GM23338 (cell line): ENCODE results near the gene CRISPLD2. TPM values are rescaled to one million over a fixed set of nuclear protein-coding genes. Genes with fewer than 3 reads are reported as not detected.

Experiments used
- ATAC-seq: fragments of 200-7000 bp; cut with Tn5 transposase; 3 replicates; pipeline ENCODE4 v1.9.1; 2020
- DNase-seq: peaks from one replicate; pipeline ENCODE4 v3.0.0-alpha.2; 2015; ENCODE audit warnings: low spot score
- H2AFZ ChIP-seq: fragments of 200-600 bp; sonication (generic); 2 replicates; pipeline ENCODE4 v1.8.0; 2016; ENCODE audit warnings: antibody characterized with exemption, mild to moderate bottlenecking, moderate library complexity
- H3F3A ChIP-seq: fragments of 200-600 bp; sonication (generic); replicated peaks from 2 replicates; pipeline ENCODE4 v1.8.0; 2017; ENCODE audit warnings: antibody characterized with exemption, mixed run types, low read depth
- H3K27ac ChIP-seq: fragments of 200-600 bp; sonication (generic); 2 replicates; pipeline ENCODE4 v1.6.1; 2016; ENCODE audit warnings: low read depth
- H3K27me3 ChIP-seq: fragments of 200-600 bp; sonication (generic); 2 replicates; pipeline ENCODE4 v1.8.0; 2016; ENCODE audit warnings: mild to moderate bottlenecking, mixed run types, moderate library complexity; ENCODE audit not compliant: insufficient read depth
- H3K36me3 ChIP-seq: fragments of 200-600 bp; sonication (generic); 2 replicates; pipeline ENCODE4 v1.8.0; 2016; ENCODE audit warnings: mild to moderate bottlenecking; ENCODE audit not compliant: insufficient read depth
- H3K4me1 ChIP-seq: fragments of 200-600 bp; sonication (generic); 2 replicates; pipeline ENCODE4 v1.8.0; 2016; ENCODE audit warnings: mild to moderate bottlenecking, moderate library complexity; ENCODE audit not compliant: insufficient read depth
- H3K4me2 ChIP-seq: fragments of 200-600 bp; sonication (generic); 2 replicates; pipeline ENCODE4 v1.7.1; 2017; ENCODE audit warnings: mixed run types
- H3K4me3 ChIP-seq: fragments of 200-600 bp; sonication (generic); 2 replicates; pipeline ENCODE4 v1.6.1; 2016; ENCODE audit warnings: mixed run types
- H3K79me2 ChIP-seq: fragments of 200-600 bp; sonication (generic); replicated peaks from 2 replicates; pipeline ENCODE4 v1.8.0; 2017; ENCODE audit warnings: mild to moderate bottlenecking; ENCODE audit not compliant: insufficient read depth
- H3K9me2 ChIP-seq: fragments of 200-600 bp; sonication (generic); 2 replicates; pipeline ENCODE4 v1.8.0; 2017; ENCODE audit not compliant: insufficient read depth
- H4K20me1 ChIP-seq: fragments of 200-600 bp; sonication (generic); replicated peaks from 2 replicates; pipeline ENCODE4 v1.8.0; 2017; ENCODE audit warnings: mild to moderate bottlenecking; ENCODE audit not compliant: insufficient read depth
- H3K27ac Mint-ChIP-seq: 2 replicates; pipeline ENCODE4 v1.8.0; 2020; ENCODE audit warnings: inconsistent platforms, mild to moderate bottlenecking, moderate library complexity, mixed read lengths
- H3K27me3 Mint-ChIP-seq: 3 replicates; pipeline ENCODE4 v1.8.0; 2022; ENCODE audit warnings: low read depth, mild to moderate bottlenecking, moderate library complexity, mixed read lengths, inconsistent platforms; ENCODE audit not compliant: insufficient read depth, poor library complexity
- H3K36me3 Mint-ChIP-seq: 3 replicates; pipeline ENCODE4 v1.8.0; 2021; ENCODE audit warnings: low read depth, mild to moderate bottlenecking, inconsistent platforms, moderate library complexity, mixed read lengths
- H3K4me1 Mint-ChIP-seq: 3 replicates; pipeline ENCODE4 v1.8.0; 2020; ENCODE audit warnings: mild to moderate bottlenecking, inconsistent platforms, mixed read lengths
- H3K4me3 Mint-ChIP-seq: 3 replicates; pipeline ENCODE4 v1.8.0; 2021; ENCODE audit warnings: moderate library complexity, mild to moderate bottlenecking, inconsistent platforms, mixed read lengths
- H3K9me3 Mint-ChIP-seq: 3 replicates; pipeline ENCODE4 v1.8.0; 2020; ENCODE audit warnings: moderate library complexity, mild to moderate bottlenecking, inconsistent platforms, mixed read lengths
- CTCF ChIP-seq, 2 experiments: fragments of 200-600 bp in 1 of 2; sonication (generic) in 1 of 2; conservative IDR thresholded peaks; 2 replicates each; pipeline versions ENCODE4 v1.5.1 to v1.6.1; 2016 to 2017; ENCODE audit warnings: antibody characterized with exemption in 2 of 2, low read depth in 2 of 2, mild to moderate bottlenecking in 2 of 2, moderate library complexity in 1 of 2
- EZH2 ChIP-seq: fragments of 200-600 bp; sonication (generic); IDR thresholded peaks from one replicate; pipeline ENCODE4 v1.8.0; 2017; ENCODE audit warnings: antibody characterized with exemption, mild to moderate bottlenecking, low read depth; ENCODE audit not compliant: unreplicated experiment
- EZH2phosphoT487 ChIP-seq: fragments of 200-600 bp; sonication (generic); IDR thresholded peaks from one replicate; pipeline ENCODE4 v1.8.1; 2018; ENCODE audit warnings: antibody characterized with exemption; ENCODE audit not compliant: unreplicated experiment
- JUNB ChIP-seq: IDR thresholded peaks from one replicate; pipeline ENCODE4 v1.6.1; 2016; ENCODE audit warnings: antibody characterized with exemption; ENCODE audit not compliant: unreplicated experiment
- NANOG ChIP-seq: IDR thresholded peaks from 2 replicates; pipeline ENCODE4 v1.6.1; 2016; ENCODE audit warnings: antibody characterized with exemption, borderline replicate concordance
- POLR2AphosphoS5 ChIP-seq: IDR thresholded peaks from 2 replicates; pipeline ENCODE4 v1.6.1; 2016; ENCODE audit warnings: antibody characterized with exemption, low read depth
- STAT1 ChIP-seq: IDR thresholded peaks from one replicate; pipeline ENCODE4 v1.6.1; 2016; ENCODE audit warnings: antibody characterized with exemption; ENCODE audit not compliant: unreplicated experiment
- ZNF114 ChIP-seq: fragments of 250-450 bp; sonication (Bioruptor Pico); IDR thresholded peaks from 2 replicates; pipeline ENCODE4 v1.5.0; 2020; ENCODE audit warnings: mild to moderate bottlenecking, moderate library complexity
- polyA plus RNA-seq: library from polyadenylated mRNA; unstranded; fragments of >200 nt; fragmentation: Nextera tagmentation; extraction: Ambion mirVana; gene quantifications from 2 replicates; pipeline ENCODE4 v1.2.1, GENCODE V29; 2016
- total RNA-seq: library from RNA; depleted of rRNA; stranded (reverse); fragments of >200 nt; shearing (Covaris generic); gene quantifications from 2 replicates; pipeline ENCODE4 v1.2.3, GENCODE V29; 2014
- TF ChIP-seq, protein P1 (sequence below): IDR thresholded peaks from 2 replicates; pipeline ENCODE4 v1.6.1; 2016; ENCODE audit warnings: antibody characterized with exemption
- TF ChIP-seq, protein P2 (sequence below): IDR thresholded peaks from one replicate; pipeline ENCODE4 v1.6.1; 2018; ENCODE audit warnings: antibody characterized with exemption; ENCODE audit not compliant: unreplicated experiment

Gene CRISPLD2
- total and polyA plus RNA-seq, 2 experiments from 2014 or later = 2.6 to 8.3 TPM

DNA sequence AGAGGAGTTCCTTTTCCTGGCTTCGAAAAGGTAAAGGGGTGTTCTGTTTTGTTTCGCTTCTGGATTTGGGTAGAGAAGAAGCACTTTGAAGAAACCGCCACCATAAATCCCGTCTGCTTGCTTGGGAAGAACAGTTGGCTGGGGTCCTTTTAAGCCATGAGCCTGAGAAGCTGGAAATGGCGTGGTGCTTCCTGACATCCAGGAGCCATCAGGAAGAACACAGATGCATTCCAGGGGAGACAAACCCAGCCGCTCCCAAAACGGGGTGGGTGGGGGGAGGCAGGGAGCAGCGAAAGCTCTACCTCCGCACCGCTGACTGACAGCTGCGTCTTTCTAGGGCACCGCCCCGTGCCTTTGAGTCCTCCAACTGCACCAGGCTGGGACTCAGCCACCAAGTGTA, 99.9 kb downstream of the CRISPLD2 start (continued):
- TF ChIP-seq CTCF (conservative IDR thresholded peaks at IDR 0.05; ENCODE audit: low read depth in 2 of 2) = no peak
- no peak for TF ChIP-seq ZNF114 (CRISPR knock-in tag)
- TF ChIP-seq, protein P1, sequence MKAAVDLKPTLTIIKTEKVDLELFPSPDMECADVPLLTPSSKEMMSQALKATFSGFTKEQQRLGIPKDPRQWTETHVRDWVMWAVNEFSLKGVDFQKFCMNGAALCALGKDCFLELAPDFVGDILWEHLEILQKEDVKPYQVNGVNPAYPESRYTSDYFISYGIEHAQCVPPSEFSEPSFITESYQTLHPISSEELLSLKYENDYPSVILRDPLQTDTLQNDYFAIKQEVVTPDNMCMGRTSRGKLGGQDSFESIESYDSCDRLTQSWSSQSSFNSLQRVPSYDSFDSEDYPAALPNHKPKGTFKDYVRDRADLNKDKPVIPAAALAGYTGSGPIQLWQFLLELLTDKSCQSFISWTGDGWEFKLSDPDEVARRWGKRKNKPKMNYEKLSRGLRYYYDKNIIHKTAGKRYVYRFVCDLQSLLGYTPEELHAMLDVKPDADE = no peak
- TF ChIP-seq STAT1 = no peak
- no peak for TF ChIP-seq POLR2AphosphoS5
- no peak for TF ChIP-seq EZH2phosphoT487

- Histone ChIP-seq H4K20me1 (no peaks in the 10 kb centered on the region), H3K4me2 (no peak overlapping the region), H3K9me2 (no peaks in the 10 kb centered on the region), H3K4me3 (no peak overlapping the region), H3K27ac (no peak overlapping the region), H3K4me1 (no peaks in the 10 kb centered on the region), H3F3A (no peaks in the 10 kb centered on the region), H3K27me3 (no peaks in the 10 kb centered on the region), H2AFZ (no peak overlapping the region), H3K79me2 (no peaks in the 10 kb centered on the region), H3K36me3 (no peaks in the 10 kb centered on the region)
- Mint-ChIP-seq H3K4me1 (peaks cover 5% of the 10 kb centered on the region), H3K36me3 (no peaks in the 10 kb centered on the region), H3K27me3 (peaks cover 10% of the 10 kb centered on the region), H3K4me3 (no peak overlapping the region), H3K9me3 (no peaks in the 10 kb centered on the region), H3K27ac (no peak overlapping the region)
- no peak for ATAC-seq
- DNase-seq = no peak
- TF ChIP-seq, protein P2, sequence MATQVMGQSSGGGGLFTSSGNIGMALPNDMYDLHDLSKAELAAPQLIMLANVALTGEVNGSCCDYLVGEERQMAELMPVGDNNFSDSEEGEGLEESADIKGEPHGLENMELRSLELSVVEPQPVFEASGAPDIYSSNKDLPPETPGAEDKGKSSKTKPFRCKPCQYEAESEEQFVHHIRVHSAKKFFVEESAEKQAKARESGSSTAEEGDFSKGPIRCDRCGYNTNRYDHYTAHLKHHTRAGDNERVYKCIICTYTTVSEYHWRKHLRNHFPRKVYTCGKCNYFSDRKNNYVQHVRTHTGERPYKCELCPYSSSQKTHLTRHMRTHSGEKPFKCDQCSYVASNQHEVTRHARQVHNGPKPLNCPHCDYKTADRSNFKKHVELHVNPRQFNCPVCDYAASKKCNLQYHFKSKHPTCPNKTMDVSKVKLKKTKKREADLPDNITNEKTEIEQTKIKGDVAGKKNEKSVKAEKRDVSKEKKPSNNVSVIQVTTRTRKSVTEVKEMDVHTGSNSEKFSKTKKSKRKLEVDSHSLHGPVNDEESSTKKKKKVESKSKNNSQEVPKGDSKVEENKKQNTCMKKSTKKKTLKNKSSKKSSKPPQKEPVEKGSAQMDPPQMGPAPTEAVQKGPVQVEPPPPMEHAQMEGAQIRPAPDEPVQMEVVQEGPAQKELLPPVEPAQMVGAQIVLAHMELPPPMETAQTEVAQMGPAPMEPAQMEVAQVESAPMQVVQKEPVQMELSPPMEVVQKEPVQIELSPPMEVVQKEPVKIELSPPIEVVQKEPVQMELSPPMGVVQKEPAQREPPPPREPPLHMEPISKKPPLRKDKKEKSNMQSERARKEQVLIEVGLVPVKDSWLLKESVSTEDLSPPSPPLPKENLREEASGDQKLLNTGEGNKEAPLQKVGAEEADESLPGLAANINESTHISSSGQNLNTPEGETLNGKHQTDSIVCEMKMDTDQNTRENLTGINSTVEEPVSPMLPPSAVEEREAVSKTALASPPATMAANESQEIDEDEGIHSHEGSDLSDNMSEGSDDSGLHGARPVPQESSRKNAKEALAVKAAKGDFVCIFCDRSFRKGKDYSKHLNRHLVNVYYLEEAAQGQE = no peak
- TF ChIP-seq CTCF (conservative IDR thresholded peaks at IDR 0.05; ENCODE audit: low read depth in 2 of 2) (no peak), JUNB (no peak), POLR2AphosphoS5 (no peak), EZH2phosphoT487 (no peak), EZH2 (no peak), NANOG (no peak), STAT1 (no peak)
Observed at GRCh38 chr16:84920333-84920732, 100.5 kb downstream of the CRISPLD2 start.
